Hematopoietic multipotent progenitor cell treated with erythropoietin and hydrocortisone succinate and interleukin-3 and kit ligand, for 17 days (in vitro differentiated cells): Measurements from ENCODE around the gene CFAP107.
"Not testable (repeated sequence)": the region's sequence is repeated elsewhere in the genome, so short reads cannot be mapped to it uniquely, and the experiment has no call there.

Source experiments
- DNase-seq: peaks from one replicate; pipeline ENCODE4 v3.0.0-alpha.2; 2015; ENCODE audit warnings: low spot score

The CFAP107 gene

GRCh38 chr1:12781488-12781887 lies 35.5 kb downstream of the CFAP107 start:
- DNase-seq: not testable (repeated sequence)

- not testable (repeated sequence) for DNase-seq
Observed at GRCh38 chr1:12783783-12784182, 37.8 kb downstream of the CFAP107 start.

GRCh38 chr1:12784729-12785128 lies 38.7 kb downstream of the CFAP107 start:
- not testable (repeated sequence) for DNase-seq

- DNase-seq: not testable (repeated sequence)
Observed at GRCh38 chr1:12791097-12791496, 45.1 kb downstream of the CFAP107 start, which contains the start of gene PRAMEF1. PRAMEF1 (plus strand) TSS chr1:12791397; CDS start chr1:12793228, 1,831 bp downstream.

GRCh38 chr1:12798911-12799310 lies 52.9 kb downstream of the CFAP107 start:
- DNase-seq: no peak

GRCh38 chr1:12799730-12800129 lies 53.7 kb downstream of the CFAP107 start:
- no peak for DNase-seq

- DNase-seq: no peak
Observed at GRCh38 chr1:12809933-12810332, 63.9 kb downstream of the CFAP107 start.

GRCh38 chr1:12810691-12811408 lies 64.8 kb downstream of the CFAP107 start:
- no peak for DNase-seq

- DNase-seq: no peak
Observed at GRCh38 chr1:12811409-12811784, 65.4 kb downstream of the CFAP107 start.
